IMR-90 (cell line): ENCODE measurements around the gene ST3GAL4.

Source experiments
- CHD1 ChIP-seq: IDR thresholded peaks from 2 replicates; pipeline ENCODE4 v1.6.1; 2012; ENCODE audit warnings: low read depth, low read length, improper control_type of control experiment
- CTCF ChIP-seq: conservative IDR thresholded peaks from 2 replicates; pipeline ENCODE4 v1.5.1; 2012; ENCODE audit warnings: mild to moderate bottlenecking, low read depth, low read length, improper control_type of control experiment

DNA sequence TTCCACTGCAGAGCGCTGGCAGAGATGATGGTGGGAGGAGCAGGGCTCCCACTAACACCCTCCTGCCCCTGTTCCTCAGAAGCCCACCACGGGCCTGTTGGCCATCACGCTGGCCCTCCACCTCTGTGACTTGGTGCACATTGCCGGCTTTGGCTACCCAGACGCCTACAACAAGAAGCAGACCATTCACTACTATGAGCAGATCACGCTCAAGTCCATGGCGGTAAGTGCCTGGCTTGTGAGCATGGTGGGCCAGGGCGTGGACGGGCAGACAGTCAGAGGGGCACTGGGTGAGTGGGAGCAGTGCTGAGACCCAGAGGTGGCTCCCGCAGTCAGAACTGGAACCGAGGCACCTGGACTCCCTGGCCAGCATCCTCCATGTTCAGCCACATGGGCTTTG lies 57.9 kb downstream of the ST3GAL4 start:
- TF ChIP-seq CHD1, result no peak
- TF ChIP-seq CTCF, result no peak
